WERI-Rb-1 (cell line): ENCODE results near the gene RFX4.

Experiments used
- DNase-seq: peaks from one replicate; pipeline ENCODE4 v3.0.0-alpha.2; 2020
- H3K27ac ChIP-seq: fragments of 250-450 bp; sonication (Bioruptor Pico); 2 replicates; pipeline ENCODE4 v1.5.1; 2020; ENCODE audit warnings: mild to moderate bottlenecking, moderate library complexity
- H3K27me3 ChIP-seq: fragments of 250-450 bp; sonication (Bioruptor Pico); 2 replicates; pipeline ENCODE4 v1.5.1; 2021; ENCODE audit warnings: mild to moderate bottlenecking, low read depth, moderate library complexity; ENCODE audit not compliant: insufficient read depth, severe bottlenecking
- H3K36me3 ChIP-seq: fragments of 250-450 bp; sonication (Bioruptor Pico); 2 replicates; pipeline ENCODE4 v1.5.1; 2020; ENCODE audit warnings: mild to moderate bottlenecking, moderate library complexity
- H3K4me3 ChIP-seq: 2 replicates; pipeline ENCODE4 v1.5.1; 2011; ENCODE audit warnings: low read depth, mild to moderate bottlenecking, control low read depth, low read length
- H3K9me3 ChIP-seq: fragments of 250-450 bp; sonication (Bioruptor Pico); 2 replicates; pipeline ENCODE4 v1.5.1; 2021; ENCODE audit warnings: mild to moderate bottlenecking, moderate library complexity; ENCODE audit not compliant: severe bottlenecking
- CTCF ChIP-seq: IDR thresholded peaks from 2 replicates; pipeline ENCODE4 v1.5.1; 2011; ENCODE audit warnings: low read depth, mild to moderate bottlenecking, control low read depth, inconsistent platforms, low read length

The RFX4 gene

GRCh38 chr12:106586278-106586802 is 3.5 kb downstream of the RFX4 start:
- H3K36me3 ChIP-seq: no peaks in the 10 kb centered on the region
- no peak for TF ChIP-seq CTCF
- no peak for DNase-seq
- H3K4me3 ChIP-seq: peak overlapping the region; percentile 13
- H3K27ac ChIP-seq: no peak overlapping the region
- no peaks in the 10 kb centered on the region for H3K9me3 ChIP-seq
- H3K27me3 ChIP-seq: peaks cover 91% of the 10 kb centered on the region

GRCh38 chr12:106586803-106587684 is 4.2 kb downstream of the RFX4 start:
- no peak overlapping the region for H3K4me3 ChIP-seq
- no peak overlapping the region for H3K27ac ChIP-seq
- peaks cover 94% of the 10 kb centered on the region for H3K27me3 ChIP-seq
- DNase-seq: no peak
- TF ChIP-seq CTCF: no peak
- no peaks in the 10 kb centered on the region for H3K9me3 ChIP-seq
- H3K36me3 ChIP-seq: no peaks in the 10 kb centered on the region

GRCh38 chr12:106588771-106589170 is 6.0 kb downstream of the RFX4 start:
- Histone ChIP-seq H3K27ac (no peak overlapping the region), H3K4me3 (no peak overlapping the region), H3K27me3 (peaks cover 93% of the 10 kb centered on the region), H3K9me3 (no peaks in the 10 kb centered on the region), H3K36me3 (no peaks in the 10 kb centered on the region)
- TF ChIP-seq CTCF: no peak
- no peak for DNase-seq

- Histone ChIP-seq H3K36me3 (no peaks in the 10 kb centered on the region), H3K27me3 (peaks cover 90% of the 10 kb centered on the region), H3K9me3 (no peaks in the 10 kb centered on the region), H3K4me3 (no peak overlapping the region), H3K27ac (no peak overlapping the region)
- DNase-seq: no peak
- TF ChIP-seq CTCF: no peak
Observed at GRCh38 chr12:106590601-106591000, 7.8 kb downstream of the RFX4 start.

GRCh38 chr12:106594447-106594846 is 11.6 kb downstream of the RFX4 start:
- Histone ChIP-seq H3K9me3 (no peaks in the 10 kb centered on the region), H3K27ac (no peak overlapping the region), H3K4me3 (no peak overlapping the region), H3K27me3 (peaks cover 90% of the 10 kb centered on the region), H3K36me3 (no peaks in the 10 kb centered on the region)
- TF ChIP-seq CTCF: no peak
- DNase-seq: no peak
